Measurements from ENCODE around the gene LTK.

DNA sequence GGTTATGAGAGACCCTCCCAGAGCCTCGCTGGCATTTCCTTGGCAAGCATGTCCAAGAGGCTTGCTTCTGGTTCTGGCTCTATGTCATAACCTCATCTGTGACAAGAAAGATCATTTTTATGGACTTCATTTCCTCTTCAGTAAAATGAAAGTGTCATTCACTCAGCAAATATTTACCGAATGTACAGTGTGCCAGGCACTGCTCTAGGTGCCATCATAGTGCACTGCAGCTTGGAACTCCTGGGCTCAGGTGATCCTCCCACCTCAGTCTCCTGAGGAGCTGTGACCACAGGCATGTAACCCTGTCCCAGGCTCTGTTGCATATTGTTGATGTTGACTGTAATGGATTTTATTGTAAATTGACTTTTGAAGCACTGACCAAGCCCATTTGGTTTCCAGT, 38.7 kb downstream of the LTK start:
- TF ChIP-seq POLR2A (IDR thresholded peaks at IDR 0.05) = no peak
- TF ChIP-seq, protein P1, sequence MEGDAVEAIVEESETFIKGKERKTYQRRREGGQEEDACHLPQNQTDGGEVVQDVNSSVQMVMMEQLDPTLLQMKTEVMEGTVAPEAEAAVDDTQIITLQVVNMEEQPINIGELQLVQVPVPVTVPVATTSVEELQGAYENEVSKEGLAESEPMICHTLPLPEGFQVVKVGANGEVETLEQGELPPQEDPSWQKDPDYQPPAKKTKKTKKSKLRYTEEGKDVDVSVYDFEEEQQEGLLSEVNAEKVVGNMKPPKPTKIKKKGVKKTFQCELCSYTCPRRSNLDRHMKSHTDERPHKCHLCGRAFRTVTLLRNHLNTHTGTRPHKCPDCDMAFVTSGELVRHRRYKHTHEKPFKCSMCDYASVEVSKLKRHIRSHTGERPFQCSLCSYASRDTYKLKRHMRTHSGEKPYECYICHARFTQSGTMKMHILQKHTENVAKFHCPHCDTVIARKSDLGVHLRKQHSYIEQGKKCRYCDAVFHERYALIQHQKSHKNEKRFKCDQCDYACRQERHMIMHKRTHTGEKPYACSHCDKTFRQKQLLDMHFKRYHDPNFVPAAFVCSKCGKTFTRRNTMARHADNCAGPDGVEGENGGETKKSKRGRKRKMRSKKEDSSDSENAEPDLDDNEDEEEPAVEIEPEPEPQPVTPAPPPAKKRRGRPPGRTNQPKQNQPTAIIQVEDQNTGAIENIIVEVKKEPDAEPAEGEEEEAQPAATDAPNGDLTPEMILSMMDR (IDR thresholded peaks at IDR 0.05) = no peak
